GM18517 (cell line): Measurements from ENCODE around the gene TAF4.

Source experiments
- ATAC-seq: cut with Tn5 transposase; IDR thresholded peaks from one replicate; pipeline ENCODE4 v1.9.1; 2021; ENCODE audit warnings: mild to moderate bottlenecking, moderate library complexity; ENCODE audit not compliant: unreplicated experiment

Gene TAF4

DNA sequence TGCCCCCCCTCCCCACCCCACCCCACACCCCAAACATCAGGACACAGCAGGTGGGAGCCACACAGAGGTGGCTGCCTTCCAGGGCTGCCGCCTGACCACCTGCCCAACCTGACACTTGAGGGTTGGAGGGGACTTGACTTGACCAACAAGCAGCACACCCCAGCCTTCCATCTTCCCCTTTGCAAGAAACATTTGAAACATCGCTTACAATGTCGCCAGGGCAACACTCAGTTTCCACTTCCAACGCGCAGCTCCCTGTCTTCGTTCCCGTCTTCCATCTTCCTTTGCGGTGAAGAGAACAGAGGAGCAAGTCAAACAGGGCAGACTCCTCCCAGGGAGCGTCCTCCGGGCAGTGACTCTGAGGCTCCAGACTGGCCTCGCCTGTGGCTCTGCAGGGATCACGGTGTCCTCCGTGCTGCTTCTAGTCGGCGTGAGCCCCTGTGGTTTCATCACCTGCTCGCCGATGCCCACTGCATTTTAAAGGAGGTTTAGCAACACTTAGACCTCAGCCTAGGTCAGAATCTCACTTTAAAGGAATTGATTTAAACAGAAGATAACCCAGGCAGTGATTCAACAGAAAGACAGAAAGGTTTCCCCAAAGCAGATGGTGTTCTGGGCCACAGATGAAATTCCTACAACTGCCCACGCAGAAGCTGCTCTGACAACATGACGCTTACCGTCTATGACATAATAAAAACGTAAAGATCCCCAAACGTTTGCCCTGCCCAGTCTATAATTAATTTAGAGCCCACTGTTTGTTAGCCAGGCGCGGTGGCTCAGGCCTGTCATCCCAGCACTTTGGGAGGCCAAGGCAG, 130.8 kb downstream of the TAF4 start:
- ATAC-seq, result no peak

DNA sequence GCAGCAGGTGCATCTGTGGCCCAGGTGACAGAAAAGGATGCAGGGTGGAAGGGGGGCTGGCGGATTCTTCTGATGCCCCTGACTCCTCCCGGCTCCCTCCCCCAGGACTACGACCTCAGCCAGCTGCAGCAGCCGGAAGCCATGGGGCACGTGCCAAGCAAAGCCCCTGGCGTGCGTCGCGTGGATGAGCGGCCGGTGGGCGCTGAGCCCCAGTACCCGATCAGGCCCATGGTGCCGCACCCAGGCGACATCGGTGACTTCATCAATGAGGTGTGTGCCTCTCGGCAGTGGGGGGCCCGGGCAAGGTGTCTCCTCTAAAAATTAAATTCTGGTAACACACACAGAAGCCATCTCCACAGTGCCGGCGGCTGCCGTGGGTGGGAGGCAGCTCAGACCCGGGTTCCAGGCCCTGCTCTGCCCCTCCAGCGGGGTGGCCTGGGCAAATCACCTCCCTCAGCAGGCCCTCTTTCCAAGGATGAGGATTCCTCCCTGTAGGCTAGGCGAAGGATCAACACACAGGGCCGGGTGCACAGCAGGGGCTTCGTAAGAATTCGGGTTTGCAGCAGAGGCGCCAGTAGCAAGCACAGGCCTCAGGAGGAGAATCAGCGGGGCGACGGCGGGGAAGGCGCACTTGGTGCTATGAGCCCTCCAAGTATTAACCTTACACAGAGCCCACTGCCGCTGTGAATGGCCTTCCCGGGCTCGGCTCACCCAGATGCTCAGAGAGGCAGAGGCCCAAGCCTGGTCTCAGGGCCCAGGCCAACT, 131.5 kb downstream of the TAF4 start:
- ATAC-seq, result no peak

DNA sequence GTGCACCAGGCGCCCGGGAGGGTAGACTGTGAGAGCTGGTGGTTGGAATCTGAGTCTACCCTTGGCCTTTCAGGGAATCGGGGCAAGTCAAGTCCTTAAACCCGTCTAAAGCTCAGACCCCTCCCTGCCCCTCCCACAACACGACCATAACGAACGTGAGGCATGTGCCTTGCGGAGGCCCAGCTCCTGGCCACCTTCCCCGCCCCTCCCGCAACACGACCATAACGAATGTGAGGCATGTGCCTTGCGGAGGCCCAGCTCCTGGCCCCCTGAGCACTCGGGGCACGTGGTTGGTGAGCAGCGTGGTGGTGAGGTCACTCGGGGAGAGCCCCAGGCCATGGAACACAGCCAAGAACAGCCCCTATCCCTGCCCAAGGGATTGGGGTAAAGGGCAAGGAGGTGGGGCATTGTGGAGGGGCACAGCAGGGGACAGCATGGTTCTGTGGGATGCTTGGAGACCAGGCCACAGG, 132.2 kb downstream of the TAF4 start:
- ATAC-seq, result no peak

DNA sequence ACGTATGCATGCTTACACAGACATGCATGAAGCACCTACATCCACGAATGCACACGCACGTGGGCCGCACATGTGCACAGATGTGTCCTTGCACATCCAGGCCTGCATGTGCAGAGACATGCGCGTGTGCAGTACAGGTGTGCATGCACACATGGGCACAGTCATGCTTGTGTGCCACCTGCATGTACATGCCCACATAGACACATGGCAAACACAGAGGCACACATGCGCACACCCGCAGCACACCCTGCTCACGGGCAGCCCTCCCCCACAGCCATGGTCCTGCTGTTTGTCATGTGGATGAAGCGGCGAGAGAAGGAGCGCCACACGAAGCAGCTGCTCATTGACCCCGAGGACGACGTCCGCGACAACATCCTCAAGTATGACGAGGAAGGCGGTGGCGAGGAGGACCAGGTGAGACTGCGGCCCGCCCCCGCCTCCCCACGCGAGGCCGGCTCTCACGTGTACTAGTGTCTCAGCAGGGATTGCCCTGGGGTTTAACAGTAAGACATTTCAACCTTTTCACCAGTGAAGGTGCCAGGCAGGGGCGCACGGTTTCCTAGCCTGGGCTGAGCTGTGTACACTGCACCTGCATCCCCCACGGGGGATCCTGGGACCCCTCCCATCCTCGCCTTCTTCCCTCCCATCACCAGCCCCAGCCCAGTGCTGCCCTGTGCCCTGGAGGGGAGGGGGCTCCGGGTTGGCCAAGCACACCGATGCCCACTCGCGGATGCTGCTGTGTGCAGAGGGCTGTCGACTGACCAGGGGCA, 132.8 kb downstream of the TAF4 start:
- no peak for ATAC-seq

DNA sequence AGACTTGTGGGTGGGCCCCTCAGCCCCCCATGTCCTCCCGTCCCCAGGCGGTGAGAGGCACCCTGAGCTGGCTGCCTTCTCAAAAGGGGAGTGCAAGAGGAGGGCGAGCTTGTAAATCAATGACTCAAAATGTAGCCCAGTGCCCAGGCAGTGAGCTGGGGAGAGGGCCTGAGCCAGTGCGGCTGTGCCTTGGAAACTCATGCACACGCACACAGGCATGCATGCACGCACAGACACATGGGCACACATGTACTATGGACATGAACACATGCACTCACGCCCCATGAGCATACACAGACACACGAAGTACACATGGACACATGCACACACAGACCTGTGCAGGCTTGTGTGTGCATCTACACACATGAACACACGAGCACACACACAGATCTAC, 133.5 kb downstream of the TAF4 start:
- no peak for ATAC-seq

DNA sequence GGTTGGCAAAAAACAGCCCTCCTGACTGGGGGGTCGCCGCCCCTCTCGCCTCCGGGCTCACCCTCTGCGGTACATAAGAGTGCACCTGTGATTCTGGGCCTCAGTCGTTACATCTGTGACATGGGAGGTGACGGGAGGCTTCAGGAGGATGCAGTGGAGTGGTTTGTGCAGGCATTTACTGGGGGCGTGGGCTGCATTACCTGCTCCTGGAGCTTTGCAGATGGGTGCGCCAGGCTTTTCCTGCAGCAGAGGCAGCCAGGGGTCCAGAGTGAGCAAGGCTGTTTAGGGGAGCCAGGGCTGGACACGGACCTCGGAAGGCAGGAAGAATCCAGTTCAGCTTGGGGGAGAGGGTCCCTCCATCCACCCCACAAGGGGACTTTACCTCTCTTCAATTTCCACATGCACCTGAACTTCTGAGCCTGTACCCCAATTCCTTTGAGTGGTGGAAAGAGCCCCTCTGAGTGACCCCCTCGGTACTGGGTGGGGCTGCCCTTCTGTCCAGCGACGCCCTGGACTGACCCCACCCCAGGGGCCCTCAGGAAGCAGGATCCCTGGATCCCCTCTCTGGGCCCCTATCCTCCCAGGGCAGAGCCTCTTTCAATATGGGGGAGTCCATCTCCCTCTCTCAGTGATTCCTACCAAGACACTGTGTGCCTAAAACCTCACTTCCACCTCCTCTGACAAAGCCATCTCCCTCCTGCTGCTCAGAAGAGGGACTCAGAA, 134.0 kb downstream of the TAF4 start:
- ATAC-seq, result no peak

DNA sequence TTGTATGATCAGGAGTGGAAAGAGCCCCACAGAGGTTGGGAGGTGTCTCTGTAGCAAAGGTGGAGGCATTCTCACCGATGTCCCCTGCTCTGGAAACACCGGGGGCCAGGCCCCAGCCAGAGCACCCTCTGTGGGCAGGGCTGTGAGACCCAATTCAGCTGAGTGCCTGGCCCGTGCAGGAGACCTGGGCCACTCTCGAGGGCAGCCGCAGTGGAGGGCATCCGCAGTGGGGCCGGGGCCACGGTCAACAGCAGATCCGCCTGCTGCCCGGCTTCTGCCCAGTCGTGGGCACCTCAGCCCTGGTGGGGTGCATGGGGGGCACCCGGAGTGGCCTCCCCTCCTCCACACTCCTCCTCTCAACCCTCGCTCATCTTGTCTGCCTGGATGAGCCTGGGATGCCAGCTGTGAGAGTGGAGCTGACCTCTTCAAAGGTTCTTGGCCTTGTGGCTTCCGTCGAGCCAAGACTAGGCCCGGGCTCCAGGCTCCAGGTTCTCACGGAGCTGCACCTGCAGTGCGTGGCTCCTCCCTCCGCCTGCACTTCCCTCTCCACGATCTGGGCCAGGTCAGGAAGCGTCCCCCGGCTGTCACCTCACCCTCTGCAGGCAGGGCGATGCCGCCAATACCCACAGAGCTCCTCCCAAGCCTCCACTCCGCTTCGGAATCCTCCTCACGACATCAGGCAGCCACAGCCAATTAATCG, 134.8 kb downstream of the TAF4 start:
- ATAC-seq, result no peak

DNA sequence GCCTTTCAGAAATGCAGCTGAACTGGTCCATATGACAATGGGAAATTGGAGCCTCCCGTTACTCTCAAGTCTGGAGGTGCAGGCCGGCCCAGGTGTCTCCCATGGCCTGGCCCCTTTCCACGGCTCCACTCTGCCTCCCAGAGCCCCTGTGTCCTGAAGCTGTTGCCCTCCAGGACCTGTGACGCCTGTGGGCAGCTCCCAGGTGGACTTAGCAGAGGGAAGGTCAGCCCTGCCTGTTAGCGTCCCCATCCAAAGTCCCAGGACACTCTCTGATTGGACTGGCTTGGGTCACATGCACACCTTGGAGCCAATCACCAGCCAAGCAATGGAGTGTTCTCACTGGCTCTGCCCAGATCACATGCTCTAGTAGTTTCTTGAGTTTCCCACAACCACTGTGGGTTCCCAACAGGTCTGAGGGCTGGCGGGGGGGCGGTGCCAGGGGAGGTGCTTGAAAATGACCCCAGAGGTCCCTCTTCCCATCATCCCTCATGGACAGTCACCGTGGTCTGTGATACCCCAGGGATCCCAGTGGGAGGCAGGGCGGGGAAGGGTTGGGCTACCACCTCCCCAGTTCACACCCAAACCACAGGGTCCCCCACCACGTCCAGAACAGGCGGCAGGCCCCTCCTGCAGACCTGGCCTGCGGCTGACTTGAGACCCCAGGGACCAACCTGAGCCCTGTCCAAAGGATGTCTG, 135.6 kb downstream of the TAF4 start:
- no peak for ATAC-seq

DNA sequence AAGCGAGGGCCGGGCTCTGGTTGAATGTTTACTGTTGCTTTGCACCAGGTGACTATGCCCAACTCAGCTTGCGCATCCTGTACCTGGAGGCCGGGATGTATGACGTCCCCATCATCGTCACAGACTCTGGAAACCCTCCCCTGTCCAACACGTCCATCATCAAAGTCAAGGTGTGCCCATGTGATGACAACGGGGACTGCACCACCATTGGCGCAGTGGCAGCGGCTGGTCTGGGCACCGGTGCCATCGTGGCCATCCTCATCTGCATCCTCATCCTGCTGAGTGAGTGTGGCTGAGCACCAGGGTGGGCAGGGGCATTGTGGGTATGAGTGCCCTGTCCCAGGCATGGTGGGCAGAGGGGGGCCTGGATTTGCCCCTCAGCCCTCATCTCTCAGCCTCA, 136.1 kb downstream of the TAF4 start:
- ATAC-seq, result no peak

DNA sequence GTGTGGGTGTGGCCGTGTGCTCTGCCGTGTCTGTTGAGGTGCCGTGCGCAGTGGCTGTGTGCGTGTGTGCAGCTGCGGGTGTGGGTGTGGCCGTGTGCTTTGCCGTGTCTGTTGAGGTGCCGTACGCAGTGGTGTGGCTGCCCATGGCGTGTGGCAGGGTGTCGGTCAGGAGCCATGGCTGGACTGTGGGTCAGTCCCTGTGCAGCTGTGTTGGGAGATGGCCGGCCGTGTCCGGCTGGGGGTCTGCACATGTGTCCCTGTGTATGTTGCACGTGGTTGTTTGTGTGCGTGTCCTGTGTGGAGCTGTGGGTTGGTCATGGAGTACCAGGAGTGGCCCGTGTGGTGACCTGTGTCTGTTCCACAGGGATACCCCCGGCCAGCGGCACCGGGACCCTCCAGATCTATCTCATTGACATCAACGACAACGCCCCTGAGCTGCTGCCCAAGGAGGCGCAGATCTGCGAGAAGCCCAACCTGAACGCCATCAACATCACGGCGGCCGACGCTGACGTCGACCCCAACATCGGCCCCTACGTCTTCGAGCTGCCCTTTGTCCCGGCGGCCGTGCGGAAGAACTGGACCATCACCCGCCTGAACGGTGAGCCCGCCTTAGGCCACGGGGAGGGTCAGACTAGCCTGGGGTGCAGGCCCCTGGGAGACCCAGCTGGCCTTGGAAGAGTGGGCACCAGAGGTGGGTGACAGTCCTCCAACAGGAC, 137.7 kb downstream of the TAF4 start:
- ATAC-seq, result no peak

DNA sequence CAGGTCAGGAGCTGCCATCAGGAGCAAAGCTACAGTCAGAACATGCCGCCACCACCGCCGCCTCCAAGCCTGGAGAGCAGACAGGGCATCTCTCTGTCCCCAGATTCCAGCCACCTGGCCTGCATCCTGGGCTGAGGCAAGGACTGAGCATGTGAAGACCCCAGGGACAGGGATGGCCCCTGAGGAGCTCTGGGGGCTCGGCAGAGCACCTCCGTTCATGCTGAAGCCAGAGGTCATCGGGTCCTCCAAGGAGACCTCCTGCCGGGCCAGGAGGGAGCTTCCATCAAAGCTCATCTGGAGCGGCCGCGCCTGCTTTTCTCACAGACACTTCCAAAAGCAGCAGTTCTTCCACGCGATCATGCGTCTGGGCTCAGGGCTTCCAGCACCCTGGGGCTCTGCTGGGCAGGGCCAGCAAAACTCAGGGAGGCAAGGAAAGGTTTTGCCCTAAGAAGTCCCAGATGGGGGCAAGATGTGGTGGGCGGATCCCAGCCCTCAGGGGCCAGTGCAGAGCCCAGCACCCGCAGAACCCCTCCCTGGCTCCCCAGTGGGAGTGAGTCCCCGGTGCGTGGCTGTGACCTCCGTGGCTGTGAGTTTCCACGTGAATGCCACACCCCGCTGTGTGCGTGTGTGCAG, 138.4 kb downstream of the TAF4 start:
- ATAC-seq, result no peak

DNA sequence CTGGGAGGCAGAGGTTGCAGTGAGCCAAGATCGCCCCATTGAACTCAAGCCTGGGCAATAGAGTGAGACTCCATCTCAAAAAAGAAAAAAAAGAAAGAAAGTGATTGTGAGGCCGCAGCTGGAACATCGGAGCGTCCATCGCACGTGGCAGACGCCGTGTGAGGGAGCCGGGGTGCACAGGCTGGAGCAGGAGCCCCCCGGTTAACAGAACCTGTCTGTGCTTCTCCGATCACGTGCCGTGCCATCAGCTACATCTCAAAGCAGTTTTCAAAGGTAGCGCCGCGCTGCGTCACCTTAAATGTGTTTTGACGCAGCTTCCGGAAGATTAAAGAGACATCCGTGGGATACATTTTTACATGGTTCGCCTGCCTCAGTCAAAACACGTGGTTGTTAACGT, 138.9 kb downstream of the TAF4 start:
- no peak for ATAC-seq

DNA sequence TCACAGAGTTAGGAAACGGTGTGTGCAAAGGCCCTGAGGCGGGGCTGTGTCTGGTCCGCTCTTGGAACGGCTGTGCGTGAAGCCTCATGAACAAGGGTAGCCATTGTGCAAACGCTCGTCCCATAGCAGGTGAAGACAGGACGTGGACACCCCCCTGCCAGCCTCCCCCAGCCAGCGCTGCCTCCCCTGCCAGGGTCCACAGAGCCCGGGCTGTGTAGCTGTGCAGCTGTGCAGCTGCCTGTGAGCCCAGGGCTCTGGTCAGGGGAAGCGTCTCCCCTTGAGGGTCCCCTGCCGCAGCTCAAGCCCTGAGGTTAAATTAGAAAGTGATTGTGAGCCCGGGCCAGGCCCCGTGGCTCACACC, 139.4 kb downstream of the TAF4 start:
- no peak for ATAC-seq

DNA sequence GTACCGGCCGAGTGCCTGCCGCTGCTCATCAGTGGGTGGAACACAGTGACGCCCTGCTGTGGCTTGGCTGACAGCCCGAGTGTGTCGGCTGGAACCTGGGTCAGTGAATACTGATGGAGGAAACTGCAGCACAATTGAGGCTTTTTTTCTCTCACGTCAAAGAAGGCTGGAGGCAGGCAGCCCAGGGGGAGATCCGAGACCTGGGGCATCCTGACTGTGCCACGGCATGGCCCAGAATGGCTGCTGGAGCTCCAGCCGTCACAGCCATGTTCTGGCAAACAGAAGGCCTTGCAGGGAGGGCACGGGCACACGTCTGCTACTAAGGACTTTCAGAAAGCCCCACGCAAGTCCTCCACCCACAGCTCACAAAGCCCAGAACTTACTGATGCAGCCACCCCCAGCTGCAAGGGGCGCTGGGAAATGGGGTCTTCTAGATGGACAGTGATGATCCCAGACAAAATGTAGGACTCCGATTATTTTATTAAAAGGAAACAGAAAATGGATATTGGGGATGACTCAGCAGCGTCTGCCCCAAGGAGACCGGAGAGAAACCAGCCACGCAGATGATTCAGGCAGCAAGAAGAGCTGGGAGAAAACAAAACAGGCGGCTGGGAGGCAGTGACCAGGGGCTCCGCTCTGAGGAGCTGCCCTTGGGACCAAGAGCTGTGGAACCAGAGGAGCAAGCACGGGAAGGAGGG, 140.0 kb downstream of the TAF4 start:
- no peak for ATAC-seq

DNA sequence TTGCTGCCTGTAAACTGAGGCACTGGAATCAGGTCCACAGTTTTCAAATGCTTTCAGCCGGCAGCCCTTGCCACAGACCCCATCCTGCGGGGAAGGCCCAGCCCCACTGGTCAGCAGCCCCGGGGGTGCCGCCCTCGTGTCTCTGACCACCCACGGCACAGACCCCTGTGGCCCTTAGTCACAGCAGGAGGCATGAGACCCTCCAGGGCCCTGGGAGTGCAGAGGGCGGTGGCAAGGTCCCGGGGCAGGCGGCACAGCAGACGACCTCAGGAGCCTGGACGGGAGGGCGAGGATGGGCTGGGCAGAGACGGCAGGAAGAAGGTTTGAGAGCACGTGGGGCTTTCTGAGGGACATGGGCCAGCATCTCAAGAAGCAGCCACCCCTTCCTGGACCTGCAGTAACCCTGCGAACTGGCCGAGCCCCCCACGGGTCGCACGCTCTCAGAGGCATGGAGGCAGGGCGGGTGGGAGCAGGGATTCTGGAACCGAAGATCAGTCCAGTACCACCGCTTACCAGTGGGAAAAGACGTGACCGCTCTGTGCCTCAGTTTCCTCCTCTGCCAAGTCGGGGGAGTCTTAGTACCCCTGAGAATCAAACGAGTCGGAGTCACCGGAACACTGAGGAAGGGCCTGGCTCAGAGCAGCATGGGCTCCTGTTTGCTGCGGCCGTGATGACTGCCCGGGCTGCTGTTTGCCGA, 140.7 kb downstream of the TAF4 start:
- ATAC-seq, result no peak
